GM12873 (cell line): ENCODE results near the gene ANKRD10.

Experiments used
- CTCF ChIP-seq: IDR thresholded peaks from 2 replicates; pipeline ENCODE4 v1.5.1; 2012; ENCODE audit warnings: low read depth, mild to moderate bottlenecking, moderate library complexity, low read length, control low read depth; ENCODE audit not compliant: insufficient read depth; ENCODE audit errors: missing control alignments

Gene ANKRD10

GRCh38 chr13:110904748-110905147 is 10.1 kb downstream of the ANKRD10 start:
- TF ChIP-seq CTCF: no peak

GRCh38 chr13:110902370-110902769 is 12.5 kb downstream of the ANKRD10 start:
- no peak for TF ChIP-seq CTCF

GRCh38 chr13:110897521-110897920 is 17.3 kb downstream of the ANKRD10 start:
- TF ChIP-seq CTCF: no peak

GRCh38 chr13:110897014-110897413 is 17.9 kb downstream of the ANKRD10 start:
- TF ChIP-seq CTCF: no peak

GRCh38 chr13:110894086-110894485 is 20.8 kb downstream of the ANKRD10 start:
- no peak for TF ChIP-seq CTCF

GRCh38 chr13:110893571-110893970 is 21.3 kb downstream of the ANKRD10 start:
- no peak for TF ChIP-seq CTCF

- TF ChIP-seq CTCF: no peak
These were observed 24.3 kb downstream of the ANKRD10 start for GRCh38 chr13:110890279-110891165.
